HepG2 (cell line): ENCODE results near the gene PRSS22.
A peak's percentile ranks its signal among the peaks of the same experiment; 100 is the strongest.

Source experiments
- EZH2 ChIP-seq: conservative IDR thresholded peaks from 2 replicates; pipeline ENCODE4 v1.6.1; 2012; ENCODE audit warnings: mild to moderate bottlenecking, low read depth, low read length, moderate library complexity
- HDAC2 ChIP-seq: sonication (generic); formaldehyde crosslinking; IDR thresholded peaks from 2 replicates; pipeline ENCODE4 v1.4.0; 2020; ENCODE audit warnings: missing genetic modification reagents
- HIVEP1 ChIP-seq: sonication (generic); formaldehyde crosslinking; IDR thresholded peaks from 2 replicates; pipeline ENCODE4 v1.4.0; 2020; ENCODE audit warnings: mild to moderate bottlenecking, missing genetic modification reagents
- KDM1A ChIP-seq: IDR thresholded peaks from 2 replicates; pipeline ENCODE4 v1.6.1; 2016; ENCODE audit warnings: missing compliant biosample characterization
- NFE2L1 ChIP-seq: sonication (generic); formaldehyde crosslinking; IDR thresholded peaks from 2 replicates; pipeline ENCODE4 v1.4.0; 2020; ENCODE audit warnings: missing genetic modification reagents, mild to moderate bottlenecking, borderline replicate concordance
- POLR2A ChIP-seq, 2 experiments: IDR thresholded peaks; 2 replicates each; pipeline ENCODE4 v1.6.1; 2011; ENCODE audit warnings: low read depth in 2 of 2, low read length in 2 of 2, mild to moderate bottlenecking in 1 of 2, moderate library complexity in 1 of 2; ENCODE audit not compliant: insufficient read depth in 1 of 2
- RNF2 ChIP-seq: fragments of 450-650 bp; conservative IDR thresholded peaks from 2 replicates; pipeline ENCODE4 v1.6.1; 2016; ENCODE audit warnings: low read depth
- ZKSCAN8 ChIP-seq: IDR thresholded peaks from 2 replicates; pipeline ENCODE4 v1.6.1; 2016; ENCODE audit warnings: borderline replicate concordance, missing genetic modification reagents, missing compliant biosample characterization
- ZNF558 ChIP-seq: sonication (generic); formaldehyde crosslinking; IDR thresholded peaks from 2 replicates; pipeline ENCODE4 v1.9.0; 2022; ENCODE audit warnings: mild to moderate bottlenecking, missing genetic modification reagents, borderline replicate concordance
- ZNF850 ChIP-seq: sonication (generic); formaldehyde crosslinking; conservative IDR thresholded peaks from 2 replicates; pipeline ENCODE4 v1.9.0; 2021; ENCODE audit warnings: mild to moderate bottlenecking, missing genetic modification reagents
- TF ChIP-seq, protein P1 (sequence below): sonication (generic); formaldehyde crosslinking; IDR thresholded peaks from 2 replicates; pipeline ENCODE4 v1.5.0; 2020; ENCODE audit warnings: mild to moderate bottlenecking, missing genetic modification reagents, moderate library complexity
- TF ChIP-seq, protein P2 (sequence below): sonication (generic); formaldehyde crosslinking; conservative IDR thresholded peaks from 2 replicates; pipeline ENCODE4 v1.4.0; 2020; ENCODE audit warnings: missing genetic modification reagents
- TF ChIP-seq, protein P3 (sequence below): sonication (generic); formaldehyde crosslinking; IDR thresholded peaks from 2 replicates; pipeline ENCODE4 v1.4.0; 2020; ENCODE audit warnings: mild to moderate bottlenecking, missing genetic modification reagents, borderline replicate concordance
- TF ChIP-seq, protein P4 (sequence below): IDR thresholded peaks from 2 replicates; pipeline ENCODE4 v1.6.1; 2016; ENCODE audit warnings: missing compliant biosample characterization, missing genetic modification reagents, borderline replicate concordance

DNA sequence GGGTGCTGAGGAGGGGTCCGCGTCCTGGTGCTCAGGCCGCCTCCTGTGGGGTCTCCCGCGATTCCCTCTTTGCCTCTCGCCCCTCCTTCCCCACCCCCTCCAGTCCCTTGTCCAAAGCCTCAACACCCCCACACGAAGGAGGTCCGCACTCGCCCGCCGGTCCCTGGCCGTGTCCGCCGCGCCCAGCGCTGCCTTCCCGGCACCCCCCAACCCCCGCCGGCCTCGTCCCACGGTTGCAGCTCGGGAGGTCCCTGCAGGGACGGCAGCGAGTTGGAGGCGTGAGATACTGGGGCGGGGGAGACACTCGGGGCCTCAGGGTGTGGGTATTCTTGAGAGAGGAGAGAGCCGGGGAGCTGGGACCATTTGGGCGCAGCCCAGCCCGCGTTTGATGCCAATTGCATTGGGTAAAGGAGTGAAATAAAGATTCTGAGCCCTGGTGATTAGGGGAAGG is 25.5 kb upstream of the PRSS22 start:
- TF ChIP-seq ZKSCAN8 (CRISPR knock-in tag) (no peak), RNF2 (no peak), KDM1A (CRISPR knock-in tag) (no peak), NFE2L1 (CRISPR knock-in tag) (no peak), HDAC2 (CRISPR knock-in tag) (no peak), ZNF558 (CRISPR knock-in tag) (no peak), EZH2 (no peak), ZNF850 (CRISPR knock-in tag) (no peak), POLR2A (IDR thresholded peaks at IDR 0.05; ENCODE audit: insufficient read depth in 1 of 2, low read depth in 2 of 2, low read length in 2 of 2) (no peak), HIVEP1 (CRISPR knock-in tag) (no peak)
- TF ChIP-seq, protein P1, sequence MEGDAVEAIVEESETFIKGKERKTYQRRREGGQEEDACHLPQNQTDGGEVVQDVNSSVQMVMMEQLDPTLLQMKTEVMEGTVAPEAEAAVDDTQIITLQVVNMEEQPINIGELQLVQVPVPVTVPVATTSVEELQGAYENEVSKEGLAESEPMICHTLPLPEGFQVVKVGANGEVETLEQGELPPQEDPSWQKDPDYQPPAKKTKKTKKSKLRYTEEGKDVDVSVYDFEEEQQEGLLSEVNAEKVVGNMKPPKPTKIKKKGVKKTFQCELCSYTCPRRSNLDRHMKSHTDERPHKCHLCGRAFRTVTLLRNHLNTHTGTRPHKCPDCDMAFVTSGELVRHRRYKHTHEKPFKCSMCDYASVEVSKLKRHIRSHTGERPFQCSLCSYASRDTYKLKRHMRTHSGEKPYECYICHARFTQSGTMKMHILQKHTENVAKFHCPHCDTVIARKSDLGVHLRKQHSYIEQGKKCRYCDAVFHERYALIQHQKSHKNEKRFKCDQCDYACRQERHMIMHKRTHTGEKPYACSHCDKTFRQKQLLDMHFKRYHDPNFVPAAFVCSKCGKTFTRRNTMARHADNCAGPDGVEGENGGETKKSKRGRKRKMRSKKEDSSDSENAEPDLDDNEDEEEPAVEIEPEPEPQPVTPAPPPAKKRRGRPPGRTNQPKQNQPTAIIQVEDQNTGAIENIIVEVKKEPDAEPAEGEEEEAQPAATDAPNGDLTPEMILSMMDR (CRISPR knock-in tag), result no peak
- TF ChIP-seq, protein P2, sequence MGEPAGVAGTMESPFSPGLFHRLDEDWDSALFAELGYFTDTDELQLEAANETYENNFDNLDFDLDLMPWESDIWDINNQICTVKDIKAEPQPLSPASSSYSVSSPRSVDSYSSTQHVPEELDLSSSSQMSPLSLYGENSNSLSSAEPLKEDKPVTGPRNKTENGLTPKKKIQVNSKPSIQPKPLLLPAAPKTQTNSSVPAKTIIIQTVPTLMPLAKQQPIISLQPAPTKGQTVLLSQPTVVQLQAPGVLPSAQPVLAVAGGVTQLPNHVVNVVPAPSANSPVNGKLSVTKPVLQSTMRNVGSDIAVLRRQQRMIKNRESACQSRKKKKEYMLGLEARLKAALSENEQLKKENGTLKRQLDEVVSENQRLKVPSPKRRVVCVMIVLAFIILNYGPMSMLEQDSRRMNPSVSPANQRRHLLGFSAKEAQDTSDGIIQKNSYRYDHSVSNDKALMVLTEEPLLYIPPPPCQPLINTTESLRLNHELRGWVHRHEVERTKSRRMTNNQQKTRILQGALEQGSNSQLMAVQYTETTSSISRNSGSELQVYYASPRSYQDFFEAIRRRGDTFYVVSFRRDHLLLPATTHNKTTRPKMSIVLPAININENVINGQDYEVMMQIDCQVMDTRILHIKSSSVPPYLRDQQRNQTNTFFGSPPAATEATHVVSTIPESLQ (CRISPR knock-in tag), result no peak
- TF ChIP-seq, protein P3, sequence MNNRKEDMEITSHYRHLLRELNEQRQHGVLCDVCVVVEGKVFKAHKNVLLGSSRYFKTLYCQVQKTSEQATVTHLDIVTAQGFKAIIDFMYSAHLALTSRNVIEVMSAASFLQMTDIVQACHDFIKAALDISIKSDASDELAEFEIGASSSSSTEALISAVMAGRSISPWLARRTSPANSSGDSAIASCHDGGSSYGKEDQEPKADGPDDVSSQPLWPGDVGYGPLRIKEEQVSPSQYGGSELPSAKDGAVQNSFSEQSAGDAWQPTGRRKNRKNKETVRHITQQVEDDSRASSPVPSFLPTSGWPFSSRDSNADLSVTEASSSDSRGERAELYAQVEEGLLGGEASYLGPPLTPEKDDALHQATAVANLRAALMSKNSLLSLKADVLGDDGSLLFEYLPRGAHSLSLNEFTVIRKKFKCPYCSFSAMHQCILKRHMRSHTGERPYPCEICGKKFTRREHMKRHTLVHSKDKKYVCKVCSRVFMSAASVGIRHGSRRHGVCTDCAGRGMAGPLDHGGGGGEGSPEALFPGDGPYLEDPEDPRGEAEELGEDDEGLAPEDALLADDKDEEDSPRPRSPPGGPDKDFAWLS (CRISPR knock-in tag), result 0 out of 2 replicates have a peak, but pooled peaks have one; percentile 24
- TF ChIP-seq, protein P4, sequence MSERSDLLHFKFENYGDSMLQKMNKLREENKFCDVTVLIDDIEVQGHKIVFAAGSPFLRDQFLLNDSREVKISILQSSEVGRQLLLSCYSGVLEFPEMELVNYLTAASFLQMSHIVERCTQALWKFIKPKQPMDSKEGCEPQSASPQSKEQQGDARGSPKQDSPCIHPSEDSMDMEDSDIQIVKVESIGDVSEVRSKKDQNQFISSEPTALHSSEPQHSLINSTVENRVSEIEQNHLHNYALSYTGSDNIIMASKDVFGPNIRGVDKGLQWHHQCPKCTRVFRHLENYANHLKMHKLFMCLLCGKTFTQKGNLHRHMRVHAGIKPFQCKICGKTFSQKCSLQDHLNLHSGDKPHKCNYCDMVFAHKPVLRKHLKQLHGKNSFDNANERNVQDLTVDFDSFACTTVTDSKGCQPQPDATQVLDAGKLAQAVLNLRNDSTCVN (CRISPR knock-in tag), result no peak
